Measurements from ENCODE around the gene MED22. TPM values are rescaled to one million over a fixed set of nuclear protein-coding genes. Genes with fewer than 3 reads are reported as not detected.
"Not testable (repeated sequence)": the region's sequence is repeated elsewhere in the genome, so short reads cannot be mapped to it uniquely, and the experiment has no call there.

The MED22 gene
- total RNA-seq, 5 donors from 2014 or later (not counting 1 experiment from before 2014, with no cell fraction given): 25.9 to 44.8 (median 40.7) TPM

- CTCF ChIA-PET, H3K36me3 Mint-ChIP-seq: not testable (repeated sequence)
These were observed 30.4 kb downstream of the MED22 start for GRCh38 chr9:133317551-133317950.

GRCh38 chr9:133315997-133316396, 31.9 kb downstream of the MED22 start:
- CTCF ChIA-PET: no interaction called here
- Mint-ChIP-seq H3K9me3 (no peaks in the 10 kb centered on the region), H3K27me3 (peaks cover 0 to 3% of the 10 kb centered on the region in 2 donors), H3K36me3 (no peaks in the 10 kb centered on the region), H3K27ac (no peak overlapping the region), H3K4me1 (no peaks in the 10 kb centered on the region), H3K4me3 (no peak overlapping the region)
- DNase-seq (no peak), ATAC-seq (replicated peaks in 1 of 4) (no peak)
- no peaks in the 10 kb centered on the region for H3K9me3 ChIP-seq
- peaks cover 0 to 14% of the 10 kb centered on the region in 2 experiments for H3K27me3 ChIP-seq (replicated peaks in 1 of 2; ENCODE audit: control insufficient read depth in 2 of 2, extremely low read depth in 1 of 2, insufficient read depth in 2 of 2, low read length in 1 of 2)
- POLR2A ChIA-PET: no interaction called here
- no peaks in the 10 kb centered on the region for H3K4me1 ChIP-seq (ENCODE audit: control insufficient read depth in 1 of 2, extremely low read depth in 1 of 2, insufficient read depth in 2 of 2, low read length in 2 of 2)
- WGBS (ENCODE audit: insufficient coverage): no CpG with 5 or more reads among the region's 2 CpGs
- no peak overlapping the region for H3K4me3 ChIP-seq (ENCODE audit: control insufficient read depth in 1 of 2, extremely low read depth in 1 of 2, low read length in 1 of 2)
- no peak overlapping the region for H3K27ac ChIP-seq (ENCODE audit: low read length)
- H3K36me3 ChIP-seq (ENCODE audit: control insufficient read depth in 2 of 2, extremely low read depth in 1 of 2, insufficient read depth in 1 of 2, low read length in 1 of 2): no peaks in the 10 kb centered on the region

More at GRCh38 chr9:133317551-133317950, 30.4 kb downstream of the MED22 start:
- 76% methylated on average over 2 of the region's 13 CpGs for WGBS (ENCODE audit: insufficient coverage)
- H3K4me1 ChIP-seq (ENCODE audit: control insufficient read depth in 1 of 2, extremely low read depth in 1 of 2, insufficient read depth in 2 of 2, low read length in 2 of 2); H3K4me3 Mint-ChIP-seq; H3K36me3 ChIP-seq (ENCODE audit: control insufficient read depth in 2 of 2, extremely low read depth in 1 of 2, insufficient read depth in 1 of 2, low read length in 1 of 2); H3K4me3 ChIP-seq (ENCODE audit: control insufficient read depth in 1 of 2, extremely low read depth in 1 of 2, low read length in 1 of 2); H3K27me3 Mint-ChIP-seq; H3K9me3 Mint-ChIP-seq; H3K4me1 Mint-ChIP-seq; H3K27ac ChIP-seq (ENCODE audit: low read length); DNase-seq; H3K9me3 ChIP-seq; POLR2A ChIA-PET; ATAC-seq (replicated peaks in 1 of 4); H3K27ac Mint-ChIP-seq: not testable (repeated sequence)
- H3K27me3 ChIP-seq (replicated peaks in 1 of 2; ENCODE audit: control insufficient read depth in 2 of 2, extremely low read depth in 1 of 2, insufficient read depth in 2 of 2, low read length in 1 of 2): peaks cover 0 to 23% of the 10 kb centered on the region in 2 experiments

- no peak overlapping the region for H3K27ac ChIP-seq (ENCODE audit: low read length)
- WGBS (ENCODE audit: insufficient coverage): 80% methylated on average over 2 of the region's 6 CpGs
- Mint-ChIP-seq H3K27ac (no peak overlapping the region), H3K36me3 (no peaks in the 10 kb centered on the region), H3K27me3 (peaks cover 27 to 29% of the 10 kb centered on the region in 2 donors), H3K4me1 (no peaks in the 10 kb centered on the region), H3K4me3 (no peak overlapping the region), H3K9me3 (no peaks in the 10 kb centered on the region)
- H3K27me3 ChIP-seq (replicated peaks in 1 of 2; ENCODE audit: control insufficient read depth in 2 of 2, extremely low read depth in 1 of 2, insufficient read depth in 2 of 2, low read length in 1 of 2): peaks cover 0 to 12% of the 10 kb centered on the region in 2 experiments
- no peaks in the 10 kb centered on the region for H3K36me3 ChIP-seq (ENCODE audit: control insufficient read depth in 2 of 2, extremely low read depth in 1 of 2, insufficient read depth in 1 of 2, low read length in 1 of 2)
- no peaks in the 10 kb centered on the region for H3K9me3 ChIP-seq
- ChIA-PET POLR2A (no interaction called here), CTCF (no interaction called here)
- DNase-seq (no peak), ATAC-seq (replicated peaks in 1 of 4) (no peak)
- no peak overlapping the region for H3K4me3 ChIP-seq (ENCODE audit: control insufficient read depth in 1 of 2, extremely low read depth in 1 of 2, low read length in 1 of 2)
- no peaks in the 10 kb centered on the region for H3K4me1 ChIP-seq (ENCODE audit: control insufficient read depth in 1 of 2, extremely low read depth in 1 of 2, insufficient read depth in 2 of 2, low read length in 2 of 2)
These were observed 38.3 kb downstream of the MED22 start for GRCh38 chr9:133309608-133310007.

DNA sequence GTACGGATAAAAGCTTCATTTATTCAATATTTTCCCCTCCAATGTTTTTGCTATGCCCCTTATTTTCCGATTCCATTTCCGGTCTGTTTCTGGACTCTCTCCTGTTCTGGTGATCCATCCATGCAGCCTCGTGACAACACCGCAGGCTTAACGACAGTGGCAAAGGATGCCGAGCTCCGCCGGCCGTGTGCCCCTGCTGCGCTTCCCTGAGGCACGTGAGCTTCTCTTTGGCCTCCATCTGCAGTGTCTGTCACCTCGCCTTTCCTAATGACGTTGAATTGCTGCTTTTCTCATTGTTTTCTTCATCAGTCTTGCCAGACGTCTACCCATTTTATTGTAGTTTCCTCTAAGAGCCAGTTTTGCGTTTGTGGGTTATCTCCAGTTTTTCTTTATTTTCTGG, 40.6 kb downstream of the MED22 start:
- CTCF ChIA-PET: no interaction called here
- Histone ChIP-seq H3K4me1 (ENCODE audit: control insufficient read depth in 1 of 2, extremely low read depth in 1 of 2, insufficient read depth in 2 of 2, low read length in 2 of 2) (no peaks in the 10 kb centered on the region), H3K27ac (ENCODE audit: low read length) (no peak overlapping the region), H3K27me3 (replicated peaks in 1 of 2; ENCODE audit: control insufficient read depth in 2 of 2, extremely low read depth in 1 of 2, insufficient read depth in 2 of 2, low read length in 1 of 2) (peaks cover 0 to 12% of the 10 kb centered on the region in 2 experiments), H3K4me3 (ENCODE audit: control insufficient read depth in 1 of 2, extremely low read depth in 1 of 2, low read length in 1 of 2) (no peak overlapping the region), H3K9me3 (no peaks in the 10 kb centered on the region), H3K36me3 (ENCODE audit: control insufficient read depth in 2 of 2, extremely low read depth in 1 of 2, insufficient read depth in 1 of 2, low read length in 1 of 2) (no peaks in the 10 kb centered on the region)
- H3K9me3 Mint-ChIP-seq: no peaks in the 10 kb centered on the region
- no peaks in the 10 kb centered on the region for H3K4me1 Mint-ChIP-seq
- no peak overlapping the region for H3K27ac Mint-ChIP-seq
- peaks cover 27 to 29% of the 10 kb centered on the region in 2 donors for H3K27me3 Mint-ChIP-seq
- ATAC-seq (replicated peaks in 1 of 4): no peak
- H3K4me3 Mint-ChIP-seq: no peak overlapping the region
- DNase-seq: no peak
- no peaks in the 10 kb centered on the region for H3K36me3 Mint-ChIP-seq
- WGBS (ENCODE audit: insufficient coverage): 75% methylated on average over 13 of the region's 16 CpGs
- POLR2A ChIA-PET: no interaction called here

GRCh38 chr9:133306242-133307204, 41.4 kb downstream of the MED22 start:
- Histone ChIP-seq H3K9me3 (no peaks in the 10 kb centered on the region), H3K4me3 (ENCODE audit: control insufficient read depth in 1 of 2, extremely low read depth in 1 of 2, low read length in 1 of 2) (no peak overlapping the region), H3K27me3 (replicated peaks in 1 of 2; ENCODE audit: control insufficient read depth in 2 of 2, extremely low read depth in 1 of 2, insufficient read depth in 2 of 2, low read length in 1 of 2) (peaks cover 0 to 12% of the 10 kb centered on the region in 2 experiments), H3K36me3 (ENCODE audit: control insufficient read depth in 2 of 2, extremely low read depth in 1 of 2, insufficient read depth in 1 of 2, low read length in 1 of 2) (no peaks in the 10 kb centered on the region), H3K4me1 (ENCODE audit: control insufficient read depth in 1 of 2, extremely low read depth in 1 of 2, insufficient read depth in 2 of 2, low read length in 2 of 2) (no peaks in the 10 kb centered on the region), H3K27ac (ENCODE audit: low read length) (no peak overlapping the region)
- no peaks in the 10 kb centered on the region for H3K9me3 Mint-ChIP-seq
- peaks cover 27 to 29% of the 10 kb centered on the region in 2 donors for H3K27me3 Mint-ChIP-seq
- H3K4me3 Mint-ChIP-seq: no peak overlapping the region
- H3K36me3 Mint-ChIP-seq: no peaks in the 10 kb centered on the region
- no peak overlapping the region for H3K27ac Mint-ChIP-seq
- no peaks in the 10 kb centered on the region for H3K4me1 Mint-ChIP-seq
- ATAC-seq (replicated peaks in 1 of 4) (no peak), DNase-seq (no peak)
- ChIA-PET CTCF (no interaction called here), POLR2A (interaction anchor here in 1 of 2 donors (0.6 kb wide), 1 partner anchor 14 kb away, joined by 3 read pairs; no protein-coding TSS in a partner anchor)
- WGBS (ENCODE audit: insufficient coverage): 76% methylated on average over 28 of the region's 31 CpGs

DNA sequence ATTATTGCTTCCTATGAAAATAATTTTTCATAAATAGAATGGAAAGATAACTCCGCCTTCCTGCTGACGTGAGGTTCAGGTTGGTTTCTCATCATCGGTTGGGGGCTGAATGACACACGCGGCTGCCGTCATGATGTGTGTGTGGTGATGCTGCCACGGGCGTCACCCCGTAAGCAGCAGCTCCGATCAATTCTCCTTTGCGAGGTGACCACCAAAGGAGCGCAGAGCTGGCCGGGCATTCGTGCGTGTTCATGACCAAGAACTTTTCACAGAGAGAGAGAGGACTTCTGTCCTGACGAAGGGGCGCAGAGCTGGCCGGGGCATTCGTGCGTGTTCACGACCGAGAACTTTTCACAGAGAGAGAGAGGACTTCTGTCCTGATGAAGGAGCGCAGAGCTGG, 42.2 kb downstream of the MED22 start:
- Histone ChIP-seq H3K4me3 (ENCODE audit: control insufficient read depth in 1 of 2, extremely low read depth in 1 of 2, low read length in 1 of 2) (no peak overlapping the region), H3K4me1 (ENCODE audit: control insufficient read depth in 1 of 2, extremely low read depth in 1 of 2, insufficient read depth in 2 of 2, low read length in 2 of 2) (no peaks in the 10 kb centered on the region), H3K36me3 (ENCODE audit: control insufficient read depth in 2 of 2, extremely low read depth in 1 of 2, insufficient read depth in 1 of 2, low read length in 1 of 2) (no peaks in the 10 kb centered on the region), H3K27ac (ENCODE audit: low read length) (no peak overlapping the region), H3K27me3 (replicated peaks in 1 of 2; ENCODE audit: control insufficient read depth in 2 of 2, extremely low read depth in 1 of 2, insufficient read depth in 2 of 2, low read length in 1 of 2) (peaks cover 0 to 12% of the 10 kb centered on the region in 2 experiments), H3K9me3 (no peaks in the 10 kb centered on the region)
- DNase-seq (no peak), ATAC-seq (replicated peaks in 1 of 4) (no peak)
- Mint-ChIP-seq H3K9me3 (no peaks in the 10 kb centered on the region), H3K4me3 (no peak overlapping the region), H3K36me3 (no peaks in the 10 kb centered on the region), H3K27ac (no peak overlapping the region), H3K4me1 (no peaks in the 10 kb centered on the region), H3K27me3 (peaks cover 26 to 27% of the 10 kb centered on the region in 2 donors)
- CTCF ChIA-PET: no interaction called here
- 89% methylated on average over 23 of the region's 23 CpGs for WGBS (ENCODE audit: insufficient coverage)
- POLR2A ChIA-PET: interaction anchor here (0.6 to 0.7 kb wide), 2 partner anchors 14 to 1703 kb away, joined by 3 to 5 read pairs; no protein-coding TSS in a partner anchor
